NB4 (cell line): ENCODE data around the gene EPAS1.

Experiments
- POLR2A ChIP-seq: IDR thresholded peaks from 2 replicates; pipeline ENCODE4 v1.6.1; 2011; ENCODE audit warnings: mild to moderate bottlenecking; ENCODE audit not compliant: insufficient read length; ENCODE audit errors: extremely low read depth
- TF ChIP-seq, protein P1 (sequence below): IDR thresholded peaks from one replicate; pipeline ENCODE4 v1.5.1; 2012; ENCODE audit warnings: low read depth, low read length

GRCh38 chr2:46263347-46263746 is 33.9 kb upstream of the EPAS1 start:
- TF ChIP-seq POLR2A: no peak
- TF ChIP-seq, protein P1, sequence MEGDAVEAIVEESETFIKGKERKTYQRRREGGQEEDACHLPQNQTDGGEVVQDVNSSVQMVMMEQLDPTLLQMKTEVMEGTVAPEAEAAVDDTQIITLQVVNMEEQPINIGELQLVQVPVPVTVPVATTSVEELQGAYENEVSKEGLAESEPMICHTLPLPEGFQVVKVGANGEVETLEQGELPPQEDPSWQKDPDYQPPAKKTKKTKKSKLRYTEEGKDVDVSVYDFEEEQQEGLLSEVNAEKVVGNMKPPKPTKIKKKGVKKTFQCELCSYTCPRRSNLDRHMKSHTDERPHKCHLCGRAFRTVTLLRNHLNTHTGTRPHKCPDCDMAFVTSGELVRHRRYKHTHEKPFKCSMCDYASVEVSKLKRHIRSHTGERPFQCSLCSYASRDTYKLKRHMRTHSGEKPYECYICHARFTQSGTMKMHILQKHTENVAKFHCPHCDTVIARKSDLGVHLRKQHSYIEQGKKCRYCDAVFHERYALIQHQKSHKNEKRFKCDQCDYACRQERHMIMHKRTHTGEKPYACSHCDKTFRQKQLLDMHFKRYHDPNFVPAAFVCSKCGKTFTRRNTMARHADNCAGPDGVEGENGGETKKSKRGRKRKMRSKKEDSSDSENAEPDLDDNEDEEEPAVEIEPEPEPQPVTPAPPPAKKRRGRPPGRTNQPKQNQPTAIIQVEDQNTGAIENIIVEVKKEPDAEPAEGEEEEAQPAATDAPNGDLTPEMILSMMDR: no peak
